Activated CD8-positive, alpha-beta T cell treated with anti-CD3 and anti-CD28 coated beads for 36 hours (primary cell): Measurements from ENCODE around the gene ING2. TPM values are rescaled to one million over a fixed set of nuclear protein-coding genes. Genes with fewer than 3 reads are reported as not detected.

Experiments used
- ATAC-seq: fragments of 200-7000 bp; cut with Tn5 transposase; one replicate; pipeline ENCODE4 v1.10.0; 2021; ENCODE audit warnings: mild to moderate bottlenecking, moderate library complexity
- CTCF ChIA-PET: fragments of 350-600 bp; sonication (Branson Sonifier 250); formaldehyde crosslinking; loops from one replicate; lab custom pipeline; 2021; ENCODE audit warnings: antibody characterized with exemption; lab: Charles Lee
- POLR2A ChIA-PET: fragments of 350-600 bp; sonication (Branson Sonifier 250); formaldehyde crosslinking; loops from one replicate; lab custom pipeline; 2021; ENCODE audit warnings: antibody characterized with exemption; lab: Charles Lee
- DNase-seq: peaks from one replicate; pipeline ENCODE4 v3.0.0-alpha.2; 2020
- H3K27ac Mint-ChIP-seq: one replicate; pipeline ENCODE4 v1.8.0; 2021; ENCODE audit warnings: mild to moderate bottlenecking, mixed read lengths
- H3K27me3 Mint-ChIP-seq: one replicate; pipeline ENCODE4 v1.8.0; 2021; ENCODE audit warnings: mixed read lengths
- H3K36me3 Mint-ChIP-seq: one replicate; pipeline ENCODE4 v1.8.0; 2021; ENCODE audit warnings: low read depth, mixed read lengths
- H3K4me1 Mint-ChIP-seq: one replicate; pipeline ENCODE4 v1.8.0; 2021; ENCODE audit warnings: low read depth, mixed read lengths
- H3K4me3 Mint-ChIP-seq: one replicate; pipeline ENCODE4 v1.8.0; 2021; ENCODE audit warnings: mild to moderate bottlenecking, moderate library complexity, mixed read lengths
- H3K9me3 Mint-ChIP-seq: one replicate; pipeline ENCODE4 v1.8.0; 2021; ENCODE audit warnings: mixed read lengths
- intact Hi-C: fragments of 100-400 bp; cut with micrococcal nuclease; formaldehyde crosslinking; loops from one replicate; pipeline ENCODE4 v1.10.0; 2022
- total RNA-seq, 2 experiments: library from RNA; stranded (reverse); gene quantifications; one replicate each; pipeline ENCODE4 v1.2.3, GENCODE V29; 2021
- TF ChIP-seq, protein P1 (sequence below): fragments of 200-600 bp; IDR thresholded peaks from one replicate; pipeline ENCODE4 v1.8.0; 2022; ENCODE audit warnings: antibody characterized with exemption, mild to moderate bottlenecking

ING2 gene
- total RNA-seq, 2 experiments from 2014 or later, result 18.2 to 21.0 TPM

- DNase-seq (no peak), ATAC-seq (no peak)
- Mint-ChIP-seq H3K27me3 (no peaks in the 10 kb centered on the region), H3K9me3 (no peaks in the 10 kb centered on the region), H3K4me1 (no peaks in the 10 kb centered on the region), H3K36me3 (no peaks in the 10 kb centered on the region), H3K27ac (no peak overlapping the region), H3K4me3 (no peak overlapping the region)
- TF ChIP-seq, protein P1, sequence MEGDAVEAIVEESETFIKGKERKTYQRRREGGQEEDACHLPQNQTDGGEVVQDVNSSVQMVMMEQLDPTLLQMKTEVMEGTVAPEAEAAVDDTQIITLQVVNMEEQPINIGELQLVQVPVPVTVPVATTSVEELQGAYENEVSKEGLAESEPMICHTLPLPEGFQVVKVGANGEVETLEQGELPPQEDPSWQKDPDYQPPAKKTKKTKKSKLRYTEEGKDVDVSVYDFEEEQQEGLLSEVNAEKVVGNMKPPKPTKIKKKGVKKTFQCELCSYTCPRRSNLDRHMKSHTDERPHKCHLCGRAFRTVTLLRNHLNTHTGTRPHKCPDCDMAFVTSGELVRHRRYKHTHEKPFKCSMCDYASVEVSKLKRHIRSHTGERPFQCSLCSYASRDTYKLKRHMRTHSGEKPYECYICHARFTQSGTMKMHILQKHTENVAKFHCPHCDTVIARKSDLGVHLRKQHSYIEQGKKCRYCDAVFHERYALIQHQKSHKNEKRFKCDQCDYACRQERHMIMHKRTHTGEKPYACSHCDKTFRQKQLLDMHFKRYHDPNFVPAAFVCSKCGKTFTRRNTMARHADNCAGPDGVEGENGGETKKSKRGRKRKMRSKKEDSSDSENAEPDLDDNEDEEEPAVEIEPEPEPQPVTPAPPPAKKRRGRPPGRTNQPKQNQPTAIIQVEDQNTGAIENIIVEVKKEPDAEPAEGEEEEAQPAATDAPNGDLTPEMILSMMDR, result no peak
- intact Hi-C loops, result no loop called here
- CTCF ChIA-PET, result interaction anchor here (0.8 kb wide), 1 partner anchor 164 kb away, joined by 3 read pairs; no protein-coding TSS in a partner anchor
- POLR2A ChIA-PET, result no interaction called here
Observed at GRCh38 chr4:183483997-183484396, 20.9 kb upstream of the ING2 start.

- TF ChIP-seq, protein P1, result no peak
- H3K4me1 Mint-ChIP-seq, result no peaks in the 10 kb centered on the region
- no peak overlapping the region for H3K4me3 Mint-ChIP-seq
- intact Hi-C loops, result no loop called here
- no peak for ATAC-seq
- DNase-seq, result no peak
- peaks cover 2% of the 10 kb centered on the region for H3K36me3 Mint-ChIP-seq
- CTCF ChIA-PET, result no interaction called here
- no peaks in the 10 kb centered on the region for H3K9me3 Mint-ChIP-seq
- no peaks in the 10 kb centered on the region for H3K27me3 Mint-ChIP-seq
- H3K27ac Mint-ChIP-seq, result no peak overlapping the region
- POLR2A ChIA-PET, result no interaction called here
Observed at GRCh38 chr4:183485411-183486160, 19.3 kb upstream of the ING2 start.

DNA sequence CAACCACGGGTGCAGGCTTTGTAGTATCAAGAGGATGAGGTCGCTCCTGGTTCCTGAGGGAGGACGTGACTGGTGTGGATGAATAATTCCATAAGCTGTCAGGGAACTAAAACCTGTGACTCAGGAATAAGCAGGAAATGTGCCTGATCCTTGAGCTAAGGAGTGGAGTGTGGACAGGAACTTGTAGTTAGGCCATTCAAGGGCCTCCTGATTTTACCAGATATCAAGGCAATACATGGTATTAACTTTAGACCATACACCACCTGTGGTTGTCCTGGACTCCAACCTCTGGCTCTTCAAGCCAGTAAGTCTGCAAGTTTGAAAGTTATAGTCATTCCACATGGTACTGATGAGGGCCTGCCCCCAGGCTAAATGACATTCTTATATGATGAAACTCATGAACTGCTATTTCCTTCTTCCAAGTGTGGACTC lies 12.1 kb upstream of the ING2 start:
- ChIA-PET POLR2A (no interaction called here), CTCF (no interaction called here)
- intact Hi-C loops, result no loop called here
- H3K27ac Mint-ChIP-seq, result no peak overlapping the region
- no peaks in the 10 kb centered on the region for H3K27me3 Mint-ChIP-seq
- no peak overlapping the region for H3K4me3 Mint-ChIP-seq
- H3K36me3 Mint-ChIP-seq, result peaks cover 11% of the 10 kb centered on the region
- no peak for DNase-seq
- no peaks in the 10 kb centered on the region for H3K4me1 Mint-ChIP-seq
- H3K9me3 Mint-ChIP-seq, result peaks cover 5% of the 10 kb centered on the region
- no peak for ATAC-seq
- TF ChIP-seq, protein P1, result no peak

- Mint-ChIP-seq H3K4me1 (no peaks in the 10 kb centered on the region), H3K36me3 (peaks cover 11% of the 10 kb centered on the region), H3K9me3 (peaks cover 5% of the 10 kb centered on the region), H3K27me3 (no peaks in the 10 kb centered on the region), H3K27ac (no peak overlapping the region), H3K4me3 (no peak overlapping the region)
- POLR2A ChIA-PET, result no interaction called here
- DNase-seq (no peak), ATAC-seq (no peak)
- CTCF ChIA-PET, result no interaction called here
- intact Hi-C loops, result no loop called here
- TF ChIP-seq, protein P1, result no peak
Observed at GRCh38 chr4:183493246-183493645, 11.6 kb upstream of the ING2 start.

DNA sequence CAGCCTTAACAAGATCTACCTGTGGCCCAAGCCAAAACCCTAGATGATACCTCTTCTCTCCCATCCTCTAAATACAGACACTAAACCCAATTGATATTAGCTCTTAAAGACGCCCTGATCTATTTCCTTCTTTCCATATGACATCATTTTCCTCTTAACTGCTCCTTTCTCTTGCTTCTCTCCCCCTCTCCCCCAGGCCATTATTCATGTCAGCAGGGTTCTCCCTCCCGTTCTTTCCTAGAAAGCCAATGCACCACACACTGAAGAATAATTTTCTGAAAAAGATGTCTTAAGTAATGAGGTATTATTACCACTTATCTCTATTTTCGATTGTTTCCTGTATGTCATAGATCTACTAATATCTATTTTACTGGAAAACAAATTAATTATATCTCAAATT lies 9.7 kb upstream of the ING2 start:
- Mint-ChIP-seq H3K4me1 (peaks cover 9% of the 10 kb centered on the region), H3K36me3 (peaks cover 11% of the 10 kb centered on the region), H3K4me3 (no peak overlapping the region), H3K9me3 (peaks cover 5% of the 10 kb centered on the region), H3K27ac (no peak overlapping the region), H3K27me3 (no peaks in the 10 kb centered on the region)
- DNase-seq, result no peak
- intact Hi-C loops, result no loop called here
- ATAC-seq, result no peak
- TF ChIP-seq, protein P1, result no peak
- CTCF ChIA-PET, result interaction anchor here (1.1 kb wide), 1 partner anchor 167 kb away, joined by 3 read pairs; no protein-coding TSS in a partner anchor
- POLR2A ChIA-PET, result interaction anchor here (0.7 to 2.0 kb wide), 3 partner anchors 9 to 30 kb away, joined by 3 to 7 read pairs (median 3); no protein-coding TSS in a partner anchor
